WTC11 (cell line): ENCODE measurements around the gene ZNF394. TPM values are rescaled to one million over a fixed set of nuclear protein-coding genes. Genes with fewer than 3 reads are reported as not detected.
A peak's percentile ranks its signal among the peaks of the same experiment; 100 is the strongest.

ENCODE experiments used
- ATAC-seq: fragments of 200-7000 bp; cut with Tn5 transposase; 2 replicates; pipeline ENCODE4 v1.10.0; 2021; ENCODE audit warnings: mild to moderate bottlenecking, moderate library complexity
- CTCF ChIA-PET: fragments of 300-600 bp; sonication (Branson Sonifier 250); formaldehyde crosslinking; loops from one replicate; lab custom pipeline; 2021; ENCODE audit warnings: antibody characterized with exemption; lab: Charles Lee
- POLR2A ChIA-PET: fragments of 350-600 bp; sonication (Branson Sonifier 250); formaldehyde crosslinking; loops from one replicate; lab custom pipeline; 2021; ENCODE audit warnings: antibody characterized with exemption; lab: Charles Lee
- DNase-seq: peaks from one replicate; pipeline ENCODE4 v3.0.0; 2021; ENCODE audit warnings: low spot score
- H3K27ac Mint-ChIP-seq: 2 replicates; pipeline ENCODE4 v1.8.0; 2021; ENCODE audit warnings: mixed read lengths
- H3K27me3 Mint-ChIP-seq: 2 replicates; pipeline ENCODE4 v1.8.0; 2021; ENCODE audit warnings: low read depth, mild to moderate bottlenecking, moderate library complexity, mixed read lengths
- H3K36me3 Mint-ChIP-seq: 2 replicates; pipeline ENCODE4 v1.8.0; 2021; ENCODE audit warnings: mixed read lengths
- H3K4me1 Mint-ChIP-seq: 2 replicates; pipeline ENCODE4 v1.8.0; 2022; ENCODE audit warnings: mixed read lengths
- H3K4me3 Mint-ChIP-seq: 2 replicates; pipeline ENCODE4 v1.8.0; 2021; ENCODE audit warnings: mild to moderate bottlenecking, moderate library complexity, mixed read lengths
- H3K9me3 Mint-ChIP-seq: 2 replicates; pipeline ENCODE4 v1.8.0; 2021; ENCODE audit warnings: mixed read lengths
- AFF4 ChIP-seq: sonication (generic); formaldehyde crosslinking; IDR thresholded peaks from 2 replicates; pipeline ENCODE4 v1.8.1; 2023; ENCODE audit warnings: mild to moderate bottlenecking, missing genetic modification reagents, borderline replicate concordance
- ARID4B ChIP-seq: sonication (generic); formaldehyde crosslinking; IDR thresholded peaks from 2 replicates; pipeline ENCODE4 v1.8.0; 2023; ENCODE audit warnings: missing genetic modification reagents, mild to moderate bottlenecking, borderline replicate concordance
- ATF6 ChIP-seq: sonication (generic); formaldehyde crosslinking; IDR thresholded peaks from 2 replicates; pipeline ENCODE4 v1.8.1; 2023; ENCODE audit warnings: mild to moderate bottlenecking, missing genetic modification reagents
- FOXJ3 ChIP-seq: sonication (generic); formaldehyde crosslinking; IDR thresholded peaks from 2 replicates; pipeline ENCODE4 v1.9.0; 2021; ENCODE audit warnings: missing genetic modification reagents, mild to moderate bottlenecking, borderline replicate concordance
- IRF2 ChIP-seq: sonication (generic); formaldehyde crosslinking; IDR thresholded peaks from 2 replicates; pipeline ENCODE4 v1.8.0; 2022; ENCODE audit warnings: low read depth, missing genetic modification reagents, borderline replicate concordance
- JAZF1 ChIP-seq: fragments of 250-450 bp; sonication (Bioruptor Pico); IDR thresholded peaks from 2 replicates; pipeline ENCODE4 v1.9.0; 2021; ENCODE audit warnings: moderate library complexity, mild to moderate bottlenecking, inconsistent platforms
- NFE2L1 ChIP-seq: sonication (generic); formaldehyde crosslinking; IDR thresholded peaks from 2 replicates; pipeline ENCODE4 v1.8.1; 2023; ENCODE audit warnings: missing genetic modification reagents
- NFYB ChIP-seq: sonication (generic); formaldehyde crosslinking; conservative IDR thresholded peaks from 2 replicates; pipeline ENCODE4 v1.8.0; 2022; ENCODE audit warnings: low read depth, missing genetic modification reagents
- NR1H2 ChIP-seq: sonication (generic); formaldehyde crosslinking; IDR thresholded peaks from 2 replicates; pipeline ENCODE4 v1.9.0; 2021; ENCODE audit warnings: mild to moderate bottlenecking, moderate library complexity, missing genetic modification reagents
- SMAD3 ChIP-seq: sonication (generic); formaldehyde crosslinking; IDR thresholded peaks from 2 replicates; pipeline ENCODE4 v1.8.0; 2022; ENCODE audit warnings: missing genetic modification reagents, mild to moderate bottlenecking, borderline replicate concordance
- USF1 ChIP-seq: sonication (generic); formaldehyde crosslinking; IDR thresholded peaks from 2 replicates; pipeline ENCODE4 v1.8.0; 2022; ENCODE audit warnings: mild to moderate bottlenecking, missing genetic modification reagents
- ZBTB43 ChIP-seq: sonication (generic); formaldehyde crosslinking; IDR thresholded peaks from 2 replicates; pipeline ENCODE4 v1.8.1; 2023; ENCODE audit warnings: mild to moderate bottlenecking, missing genetic modification reagents
- ZNF396 ChIP-seq: fragments of 250-450 bp; sonication (Bioruptor Pico); IDR thresholded peaks from 2 replicates; pipeline ENCODE4 v1.8.0; 2021; ENCODE audit warnings: mild to moderate bottlenecking, moderate library complexity, borderline replicate concordance
- ZNF532 ChIP-seq: fragments of 250-450 bp; sonication (Bioruptor Pico); IDR thresholded peaks from 2 replicates; pipeline ENCODE4 v1.9.0; 2021; ENCODE audit warnings: mild to moderate bottlenecking, borderline replicate concordance
- total RNA-seq: library from RNA; stranded (reverse); gene quantifications from 3 replicates; pipeline ENCODE4 v1.2.3, GENCODE V29; 2021
- TF ChIP-seq, protein P1 (sequence below): sonication (generic); formaldehyde crosslinking; IDR thresholded peaks from 2 replicates; pipeline ENCODE4 v1.8.0; 2022; ENCODE audit warnings: mild to moderate bottlenecking, missing genetic modification reagents

Gene ZNF394
- total RNA-seq, 1 experiment from 2014 or later, result 24.0 TPM

- H3K4me3 Mint-ChIP-seq, result no peak overlapping the region
- ChIA-PET POLR2A (no interaction called here), CTCF (no interaction called here)
- no peak for DNase-seq
- no peaks in the 10 kb centered on the region for H3K27me3 Mint-ChIP-seq
- ATAC-seq, result no peak
- H3K4me1 Mint-ChIP-seq, result peaks cover 16% of the 10 kb centered on the region
- peaks cover 20% of the 10 kb centered on the region for H3K9me3 Mint-ChIP-seq
- TF ChIP-seq IRF2 (no peak), FOXJ3 (CRISPR knock-in tag) (no peak), NFYB (no peak), ZNF396 (CRISPR knock-in tag) (no peak)
- H3K36me3 Mint-ChIP-seq, result peaks cover 62% of the 10 kb centered on the region
- no peak overlapping the region for H3K27ac Mint-ChIP-seq
Observed at GRCh38 chr7:99461221-99461620, 38.9 kb downstream of the ZNF394 start.

DNA sequence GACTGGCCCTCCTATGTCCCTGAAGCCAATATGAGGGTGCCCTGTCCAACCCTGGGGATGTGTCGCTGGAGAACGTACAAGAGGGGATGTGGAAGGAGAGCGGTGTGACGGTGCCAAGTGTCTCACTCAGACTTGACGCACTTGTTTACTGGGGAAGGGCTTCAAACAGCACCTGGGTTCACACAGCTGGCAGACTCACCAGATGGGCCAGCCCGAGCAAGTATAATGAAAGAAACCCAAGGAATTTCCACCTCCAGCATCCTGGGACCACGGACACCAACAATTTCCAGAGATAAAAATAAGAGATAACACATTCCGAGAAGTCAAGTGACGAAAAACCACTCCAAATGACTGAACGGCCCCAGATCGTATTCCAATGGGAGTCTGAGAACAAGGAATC is 39.4 kb downstream of the ZNF394 start:
- Mint-ChIP-seq H3K9me3 (peaks cover 20% of the 10 kb centered on the region), H3K4me3 (no peak overlapping the region), H3K36me3 (peaks cover 62% of the 10 kb centered on the region), H3K4me1 (peaks cover 13% of the 10 kb centered on the region), H3K27ac (peak overlapping the region; percentile 80), H3K27me3 (no peaks in the 10 kb centered on the region)
- DNase-seq (no peak), ATAC-seq (no peak)
- POLR2A ChIA-PET, result no interaction called here
- CTCF ChIA-PET, result no interaction called here
- no peak for TF ChIP-seq AFF4 (CRISPR knock-in tag)
- no peak for TF ChIP-seq SMAD3 (CRISPR knock-in tag)
- no peak for TF ChIP-seq NR1H2 (CRISPR knock-in tag)
- TF ChIP-seq ARID4B (CRISPR knock-in tag), result no peak
- TF ChIP-seq ZBTB43 (CRISPR knock-in tag), result no peak
- no peak for TF ChIP-seq JAZF1 (CRISPR knock-in tag)
- TF ChIP-seq ATF6 (CRISPR knock-in tag), result no peak
- TF ChIP-seq USF1, result no peak
- TF ChIP-seq NFE2L1 (CRISPR knock-in tag), result no peak
- no peak for TF ChIP-seq ZNF532 (CRISPR knock-in tag)
- TF ChIP-seq, protein P1, sequence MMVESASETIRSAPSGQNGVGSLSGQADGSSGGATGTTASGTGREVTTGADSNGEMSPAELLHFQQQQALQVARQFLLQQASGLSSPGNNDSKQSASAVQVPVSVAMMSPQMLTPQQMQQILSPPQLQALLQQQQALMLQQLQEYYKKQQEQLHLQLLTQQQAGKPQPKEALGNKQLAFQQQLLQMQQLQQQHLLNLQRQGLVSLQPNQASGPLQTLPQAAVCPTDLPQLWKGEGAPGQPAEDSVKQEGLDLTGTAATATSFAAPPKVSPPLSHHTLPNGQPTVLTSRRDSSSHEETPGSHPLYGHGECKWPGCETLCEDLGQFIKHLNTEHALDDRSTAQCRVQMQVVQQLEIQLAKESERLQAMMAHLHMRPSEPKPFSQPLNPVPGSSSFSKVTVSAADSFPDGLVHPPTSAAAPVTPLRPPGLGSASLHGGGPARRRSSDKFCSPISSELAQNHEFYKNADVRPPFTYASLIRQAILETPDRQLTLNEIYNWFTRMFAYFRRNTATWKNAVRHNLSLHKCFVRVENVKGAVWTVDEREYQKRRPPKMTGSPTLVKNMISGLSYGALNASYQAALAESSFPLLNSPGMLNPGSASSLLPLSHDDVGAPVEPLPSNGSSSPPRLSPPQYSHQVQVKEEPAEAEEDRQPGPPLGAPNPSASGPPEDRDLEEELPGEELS (CRISPR knock-in tag), result no peak
